WTC11 (cell line): ENCODE measurements around the gene ITPR1. TPM values are rescaled to one million over a fixed set of nuclear protein-coding genes. Genes with fewer than 3 reads are reported as not detected.

ENCODE experiments used
- ATAC-seq: fragments of 200-7000 bp; cut with Tn5 transposase; 2 replicates; pipeline ENCODE4 v1.10.0; 2021; ENCODE audit warnings: mild to moderate bottlenecking, moderate library complexity
- CTCF ChIA-PET: fragments of 300-600 bp; sonication (Branson Sonifier 250); formaldehyde crosslinking; loops from one replicate; lab custom pipeline; 2021; ENCODE audit warnings: antibody characterized with exemption; lab: Charles Lee
- POLR2A ChIA-PET: fragments of 350-600 bp; sonication (Branson Sonifier 250); formaldehyde crosslinking; loops from one replicate; lab custom pipeline; 2021; ENCODE audit warnings: antibody characterized with exemption; lab: Charles Lee
- DNase-seq: peaks from one replicate; pipeline ENCODE4 v3.0.0; 2021; ENCODE audit warnings: low spot score
- H3K27ac Mint-ChIP-seq: 2 replicates; pipeline ENCODE4 v1.8.0; 2021; ENCODE audit warnings: mixed read lengths
- H3K27me3 Mint-ChIP-seq: 2 replicates; pipeline ENCODE4 v1.8.0; 2021; ENCODE audit warnings: low read depth, mild to moderate bottlenecking, moderate library complexity, mixed read lengths
- H3K36me3 Mint-ChIP-seq: 2 replicates; pipeline ENCODE4 v1.8.0; 2021; ENCODE audit warnings: mixed read lengths
- H3K4me1 Mint-ChIP-seq: 2 replicates; pipeline ENCODE4 v1.8.0; 2022; ENCODE audit warnings: mixed read lengths
- H3K4me3 Mint-ChIP-seq: 2 replicates; pipeline ENCODE4 v1.8.0; 2021; ENCODE audit warnings: mild to moderate bottlenecking, moderate library complexity, mixed read lengths
- H3K9me3 Mint-ChIP-seq: 2 replicates; pipeline ENCODE4 v1.8.0; 2021; ENCODE audit warnings: mixed read lengths
- ATF1 ChIP-seq: sonication (generic); formaldehyde crosslinking; IDR thresholded peaks from 2 replicates; pipeline ENCODE4 v1.8.1; 2023; ENCODE audit warnings: mild to moderate bottlenecking, moderate library complexity, missing genetic modification reagents
- CDX4 ChIP-seq: fragments of 250-450 bp; sonication (Bioruptor Pico); IDR thresholded peaks from 2 replicates; pipeline ENCODE4 v1.9.0; 2021; ENCODE audit warnings: moderate library complexity, mild to moderate bottlenecking, inconsistent platforms, borderline replicate concordance
- E2F4 ChIP-seq: sonication (generic); formaldehyde crosslinking; IDR thresholded peaks from 2 replicates; pipeline ENCODE4 v1.8.1; 2022; ENCODE audit warnings: low read depth, mild to moderate bottlenecking, moderate library complexity, missing genetic modification reagents, borderline replicate concordance
- EMX1 ChIP-seq: fragments of 250-450 bp; sonication (Bioruptor Pico); IDR thresholded peaks from 2 replicates; pipeline ENCODE4 v1.8.0; 2021; ENCODE audit warnings: mild to moderate bottlenecking
- HMGA2 ChIP-seq: fragments of 250-450 bp; sonication (Bioruptor Pico); IDR thresholded peaks from 2 replicates; pipeline ENCODE4 v1.4.0; 2021; ENCODE audit warnings: mild to moderate bottlenecking, moderate library complexity
- HMGXB4 ChIP-seq: sonication (generic); formaldehyde crosslinking; IDR thresholded peaks from 2 replicates; pipeline ENCODE4 v1.8.1; 2023; ENCODE audit warnings: mild to moderate bottlenecking, moderate library complexity, missing genetic modification reagents
- IRF2 ChIP-seq: sonication (generic); formaldehyde crosslinking; IDR thresholded peaks from 2 replicates; pipeline ENCODE4 v1.8.0; 2022; ENCODE audit warnings: low read depth, missing genetic modification reagents, borderline replicate concordance
- NFE2L1 ChIP-seq: sonication (generic); formaldehyde crosslinking; IDR thresholded peaks from 2 replicates; pipeline ENCODE4 v1.8.1; 2023; ENCODE audit warnings: missing genetic modification reagents
- PRRX2 ChIP-seq: fragments of 250-450 bp; sonication (Bioruptor Pico); IDR thresholded peaks from 2 replicates; pipeline ENCODE4 v1.8.0; 2021; ENCODE audit warnings: mild to moderate bottlenecking
- SMAD4 ChIP-seq: sonication (generic); formaldehyde crosslinking; IDR thresholded peaks from 2 replicates; pipeline ENCODE4 v1.8.0; 2022; ENCODE audit warnings: mild to moderate bottlenecking, missing genetic modification reagents
- ZNF138 ChIP-seq: sonication (generic); formaldehyde crosslinking; conservative IDR thresholded peaks from 2 replicates; pipeline ENCODE4 v1.8.1; 2022; ENCODE audit warnings: mild to moderate bottlenecking, moderate library complexity, missing genetic modification reagents
- ZNF263 ChIP-seq: sonication (generic); formaldehyde crosslinking; IDR thresholded peaks from 2 replicates; pipeline ENCODE4 v1.8.1; 2022; ENCODE audit warnings: low read depth, mild to moderate bottlenecking, moderate library complexity, missing genetic modification reagents
- ZNF281 ChIP-seq: sonication (generic); formaldehyde crosslinking; IDR thresholded peaks from 2 replicates; pipeline ENCODE4 v1.8.0; 2023; ENCODE audit warnings: mild to moderate bottlenecking, missing genetic modification reagents
- ZNF396 ChIP-seq: fragments of 250-450 bp; sonication (Bioruptor Pico); IDR thresholded peaks from 2 replicates; pipeline ENCODE4 v1.8.0; 2021; ENCODE audit warnings: mild to moderate bottlenecking, moderate library complexity, borderline replicate concordance
- ZNF512 ChIP-seq: sonication (generic); formaldehyde crosslinking; IDR thresholded peaks from 2 replicates; pipeline ENCODE4 v1.8.1; 2022; ENCODE audit warnings: missing genetic modification reagents, borderline replicate concordance
- ZSCAN18 ChIP-seq: fragments of 250-450 bp; sonication (Bioruptor Pico); IDR thresholded peaks from 2 replicates; pipeline ENCODE4 v2.1.2; 2022; ENCODE audit warnings: mild to moderate bottlenecking, moderate library complexity
- total RNA-seq: library from RNA; stranded (reverse); gene quantifications from 3 replicates; pipeline ENCODE4 v1.2.3, GENCODE V29; 2021

The ITPR1 gene
- total RNA-seq, 1 experiment from 2014 or later = 11.8 TPM

- CTCF ChIA-PET = interaction anchor here (0.7 to 2.9 kb wide), 2 partner anchors 23 to 117 kb away, joined by 4 to 10 read pairs; partner anchors contain the start of gene ITPR1
- H3K27me3 Mint-ChIP-seq = no peaks in the 10 kb centered on the region
- no peak for TF ChIP-seq ZNF396
- no peaks in the 10 kb centered on the region for H3K9me3 Mint-ChIP-seq
- no peaks in the 10 kb centered on the region for H3K36me3 Mint-ChIP-seq
- H3K4me3 Mint-ChIP-seq = no peak overlapping the region
- DNase-seq (no peak), ATAC-seq (no peak)
- H3K4me1 Mint-ChIP-seq = peaks cover 29% of the 10 kb centered on the region
- POLR2A ChIA-PET = no interaction called here
- no peak overlapping the region; the same call in 1 of the 2 replicates for H3K27ac Mint-ChIP-seq
These were observed 22.9 kb downstream of the ITPR1 start for GRCh38 chr3:4515916-4516579.

- POLR2A ChIA-PET = no interaction called here
- H3K36me3 Mint-ChIP-seq = no peaks in the 10 kb centered on the region
These were observed 23.9 kb downstream of the ITPR1 start for GRCh38 chr3:4517093-4517492.

GRCh38 chr3:4517643-4518311, 24.6 kb downstream of the ITPR1 start:
- no peaks in the 10 kb centered on the region for H3K27me3 Mint-ChIP-seq
- H3K4me1 Mint-ChIP-seq = peaks cover 29% of the 10 kb centered on the region
- POLR2A ChIA-PET = interaction anchor here (0.6 kb wide), 1 partner anchor 11 kb away, joined by 4 read pairs; no protein-coding TSS in a partner anchor
- DNase-seq (no peak), ATAC-seq (no peak)
- H3K27ac Mint-ChIP-seq = no peak overlapping the region
- no peak overlapping the region for H3K4me3 Mint-ChIP-seq
- CTCF ChIA-PET = no interaction called here
- no peaks in the 10 kb centered on the region for H3K9me3 Mint-ChIP-seq
- H3K36me3 Mint-ChIP-seq = no peaks in the 10 kb centered on the region
- TF ChIP-seq ZNF281 (CRISPR knock-in tag) = no peak
- no peak for TF ChIP-seq NFE2L1 (CRISPR knock-in tag)
- TF ChIP-seq CDX4 = no peak
- TF ChIP-seq EMX1 (CRISPR knock-in tag) = no peak
- no peak for TF ChIP-seq ZSCAN18 (CRISPR knock-in tag)
- no peak for TF ChIP-seq ATF1
- no peak for TF ChIP-seq E2F4 (CRISPR knock-in tag)
- TF ChIP-seq HMGA2 (CRISPR knock-in tag) = no peak

More at GRCh38 chr3:4517093-4517492, 23.9 kb downstream of the ITPR1 start:
- DNase-seq (no peak), ATAC-seq (no peak)
- no peak overlapping the region for H3K4me3 Mint-ChIP-seq
- no peak for TF ChIP-seq HMGXB4
- no peak for TF ChIP-seq PRRX2
- no peak for TF ChIP-seq IRF2 (CRISPR knock-in tag)
- TF ChIP-seq SMAD4 = no peak
- TF ChIP-seq ZNF512 (CRISPR knock-in tag) = no peak
- no peak for TF ChIP-seq ZNF263 (CRISPR knock-in tag)
- TF ChIP-seq ZNF138 (CRISPR knock-in tag) = no peak
- H3K4me1 Mint-ChIP-seq = peaks cover 29% of the 10 kb centered on the region
- CTCF ChIA-PET = interaction anchor here (2.9 kb wide), 1 partner anchor 116 kb away, joined by 10 read pairs; no protein-coding TSS in a partner anchor
- H3K27ac Mint-ChIP-seq = no peak overlapping the region
- no peaks in the 10 kb centered on the region for H3K27me3 Mint-ChIP-seq
- no peaks in the 10 kb centered on the region for H3K9me3 Mint-ChIP-seq
